Liver (tissue), 2 donors: Measurements from ENCODE around the gene PRKCH.

Experiments
- RXRA ChIP-seq, 2 donors: IDR thresholded peaks; 2 replicates each; pipeline ENCODE4 v1.6.1; 2017 to 2018; ENCODE audit warnings: antibody characterized with exemption in 2 of 2, mild to moderate bottlenecking in 1 of 2
- TAF1 ChIP-seq: conservative IDR thresholded peaks from 2 replicates; pipeline ENCODE4 v1.6.1; 2016; ENCODE audit warnings: antibody characterized with exemption, mild to moderate bottlenecking
- donor health status: healthy.

GRCh38 chr14:61518403-61518802 is 197.0 kb downstream of the PRKCH start:
- TF ChIP-seq TAF1 (no peak), RXRA (IDR thresholded peaks at IDR 0.05) (no peak)
